Fibroblast of peridontal ligament (primary cell): ENCODE results near the gene NISCH.

ENCODE experiments used
- DNase-seq: peaks from one replicate; pipeline ENCODE4 v3.0.0-alpha.2; 2010; ENCODE audit errors: extremely low read depth

NISCH gene

DNA sequence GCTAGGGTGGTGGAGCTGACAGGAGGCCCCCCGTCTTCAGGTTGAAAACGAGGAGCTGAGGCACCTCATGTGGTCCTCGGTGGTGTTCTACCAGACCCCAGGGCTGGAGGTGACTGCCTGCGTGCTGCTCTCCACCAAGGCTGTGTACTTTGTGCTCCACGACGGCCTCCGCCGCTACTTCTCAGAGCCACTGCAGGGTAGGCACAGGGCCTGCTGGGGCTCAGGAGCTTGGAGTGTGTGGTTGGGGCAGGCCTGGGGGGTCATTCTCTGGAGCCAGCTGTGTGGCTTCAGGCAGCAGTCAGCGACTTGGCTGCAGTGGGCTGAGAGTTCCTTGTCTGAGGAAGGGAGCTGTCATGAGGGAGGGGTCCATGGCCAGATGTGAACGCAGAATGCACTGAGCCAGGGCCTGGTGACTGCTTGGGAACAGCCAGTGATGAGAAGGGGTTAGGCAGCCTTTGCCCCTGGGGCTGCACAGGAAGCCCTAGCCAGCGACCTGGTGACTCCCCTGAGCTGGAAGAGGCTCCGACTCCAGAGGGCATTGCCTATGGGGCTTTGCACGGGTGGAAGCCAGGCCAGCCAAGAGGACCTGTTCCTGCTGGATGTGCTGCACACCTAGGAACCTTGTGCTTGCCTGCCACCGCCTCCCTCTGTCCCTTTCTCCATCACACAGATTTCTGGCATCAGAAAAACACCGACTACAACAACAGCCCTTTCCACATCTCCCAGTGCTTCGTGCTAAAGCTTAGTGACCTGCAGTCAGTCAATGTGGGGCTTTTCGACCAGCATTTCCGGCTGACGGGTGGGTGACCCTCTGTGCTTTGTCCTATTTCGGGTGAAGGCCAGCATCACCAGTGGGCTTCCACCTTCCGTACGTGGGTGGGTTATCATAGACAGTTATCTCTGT lies 34.9 kb downstream of the NISCH start:
- no peak for DNase-seq

DNA sequence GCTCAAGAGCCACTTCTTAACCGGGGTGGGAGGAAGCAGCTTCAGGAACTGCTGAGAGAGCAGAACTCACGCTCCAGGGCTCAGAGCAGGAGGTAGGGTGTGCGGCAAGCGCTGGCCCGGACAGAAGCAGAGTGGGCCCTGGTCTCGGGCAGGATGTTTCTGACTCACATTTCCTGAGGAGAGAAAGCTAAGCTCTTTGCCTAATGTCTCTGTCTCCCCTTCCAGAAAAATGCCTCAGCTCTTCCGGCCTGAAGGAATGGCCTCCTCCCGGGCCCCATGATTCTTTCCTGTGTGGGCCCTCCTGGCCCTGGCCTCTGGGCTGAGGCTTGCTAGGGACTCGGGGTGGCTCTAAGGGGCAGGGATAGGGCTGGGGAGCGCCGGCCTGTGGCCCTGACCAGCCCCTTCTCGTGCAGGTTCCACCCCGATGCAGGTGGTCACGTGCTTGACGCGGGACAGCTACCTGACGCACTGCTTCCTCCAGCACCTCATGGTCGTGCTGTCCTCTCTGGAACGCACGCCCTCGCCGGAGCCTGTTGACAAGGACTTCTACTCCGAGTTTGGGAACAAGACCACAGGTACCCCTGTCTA lies 35.6 kb downstream of the NISCH start:
- DNase-seq: no peak

DNA sequence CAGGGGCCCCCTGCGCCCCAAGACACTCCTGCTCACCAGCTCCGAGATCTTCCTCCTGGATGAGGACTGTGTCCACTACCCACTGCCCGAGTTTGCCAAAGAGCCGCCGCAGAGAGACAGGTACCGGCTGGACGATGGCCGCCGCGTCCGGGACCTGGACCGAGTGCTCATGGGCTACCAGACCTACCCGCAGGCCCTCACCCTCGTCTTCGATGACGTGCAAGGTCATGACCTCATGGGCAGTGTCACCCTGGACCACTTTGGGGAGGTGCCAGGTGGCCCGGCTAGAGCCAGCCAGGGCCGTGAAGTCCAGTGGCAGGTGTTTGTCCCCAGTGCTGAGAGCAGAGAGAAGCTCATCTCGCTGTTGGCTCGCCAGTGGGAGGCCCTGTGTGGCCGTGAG lies 36.7 kb downstream of the NISCH start:
- DNase-seq: no peak

DNA sequence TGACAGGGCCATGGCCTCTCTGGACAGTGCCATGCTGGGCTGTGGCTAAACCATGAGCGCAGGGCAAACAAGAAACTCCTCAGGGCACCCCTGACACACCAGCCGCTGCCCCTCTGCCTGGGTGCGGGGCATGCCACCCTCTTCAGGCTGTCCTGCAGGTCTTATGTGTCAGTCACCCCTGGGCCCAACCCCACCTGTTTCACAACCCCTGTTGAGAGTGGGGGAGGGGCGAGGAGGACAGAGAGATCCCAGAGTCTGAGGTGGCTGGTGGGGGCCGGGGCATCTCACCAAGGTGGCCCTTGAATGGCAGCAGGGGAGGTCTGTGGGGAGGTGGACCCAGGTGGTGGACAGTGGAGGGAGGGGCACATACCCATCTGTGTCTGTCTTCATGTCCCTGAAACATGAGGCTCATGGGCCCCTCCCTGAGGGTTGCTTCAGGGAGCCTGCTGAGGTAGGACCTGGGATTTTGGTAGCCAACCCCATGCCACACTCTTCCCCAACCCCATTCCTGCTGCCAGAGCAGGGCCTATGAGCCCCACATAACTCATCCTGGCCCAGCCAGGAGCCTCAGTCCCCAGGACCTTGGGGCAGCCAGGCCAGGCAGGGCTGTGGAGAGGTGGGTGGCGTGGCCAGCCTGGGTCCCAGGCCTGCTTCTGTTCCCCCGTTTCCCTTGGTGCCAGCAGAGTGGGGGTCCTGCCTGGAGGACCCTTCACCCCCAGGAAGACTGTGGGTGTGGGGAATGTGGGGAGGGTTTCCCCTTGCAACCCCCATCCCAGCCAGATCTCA lies 38.0 kb downstream of the NISCH start:
- DNase-seq: no peak

DNA sequence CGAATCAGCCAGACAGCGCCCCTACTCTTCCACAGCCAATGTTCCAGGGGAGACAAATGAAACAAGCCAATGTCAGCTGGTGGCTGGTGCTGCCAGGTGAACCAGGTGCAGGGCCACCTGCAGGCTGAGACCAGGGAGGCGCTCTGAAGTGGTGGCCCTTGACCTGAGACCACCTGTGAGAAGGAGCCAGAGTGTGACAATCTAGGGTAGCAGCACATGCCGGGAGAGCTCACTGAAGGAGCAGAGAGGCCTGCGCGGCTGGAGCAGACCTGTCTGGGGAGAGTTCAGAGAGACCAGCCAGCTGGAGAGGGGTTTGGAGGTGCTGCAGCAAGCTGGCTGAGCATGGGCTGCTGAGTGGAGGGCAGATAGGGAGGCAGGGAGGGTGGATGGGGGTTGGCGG lies 39.0 kb downstream of the NISCH start:
- no peak for DNase-seq

DNA sequence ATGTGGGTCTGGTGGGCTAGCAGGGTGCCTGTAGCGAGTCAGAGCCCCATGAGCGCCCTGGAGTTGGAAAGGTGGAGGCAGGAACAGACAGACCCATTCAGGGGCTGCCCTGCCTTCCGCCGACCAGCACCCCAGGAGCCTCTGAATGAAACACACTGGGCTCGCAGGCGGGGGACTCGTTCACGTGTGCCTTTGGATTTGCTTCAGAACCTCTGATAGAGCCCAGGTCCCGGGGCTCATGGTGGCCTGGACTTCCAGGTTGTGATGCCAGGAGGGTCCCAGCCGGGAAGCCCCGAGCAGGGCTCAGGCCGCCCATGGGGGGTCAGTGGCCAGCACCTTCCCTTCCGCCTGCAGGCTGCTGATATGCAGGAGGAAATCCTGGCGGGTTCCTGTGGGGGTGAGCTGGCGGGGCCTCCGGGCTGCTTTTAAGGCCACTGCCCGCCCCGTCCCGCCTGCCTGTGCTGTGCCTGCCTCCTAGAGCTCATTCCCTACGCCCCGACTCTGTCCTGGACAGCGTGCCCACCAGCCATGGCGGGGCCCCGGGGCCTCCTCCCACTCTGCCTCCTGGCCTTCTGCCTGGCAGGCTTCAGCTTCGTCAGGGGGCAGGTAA lies 39.6 kb downstream of the NISCH start, which contains the start of gene STAB1:
TSS of gene STAB1 (plus strand) at position 453 of the 610 bp plus-strand sequence. CDS start at position 529, 76 bp downstream.
- DNase-seq: no peak

DNA sequence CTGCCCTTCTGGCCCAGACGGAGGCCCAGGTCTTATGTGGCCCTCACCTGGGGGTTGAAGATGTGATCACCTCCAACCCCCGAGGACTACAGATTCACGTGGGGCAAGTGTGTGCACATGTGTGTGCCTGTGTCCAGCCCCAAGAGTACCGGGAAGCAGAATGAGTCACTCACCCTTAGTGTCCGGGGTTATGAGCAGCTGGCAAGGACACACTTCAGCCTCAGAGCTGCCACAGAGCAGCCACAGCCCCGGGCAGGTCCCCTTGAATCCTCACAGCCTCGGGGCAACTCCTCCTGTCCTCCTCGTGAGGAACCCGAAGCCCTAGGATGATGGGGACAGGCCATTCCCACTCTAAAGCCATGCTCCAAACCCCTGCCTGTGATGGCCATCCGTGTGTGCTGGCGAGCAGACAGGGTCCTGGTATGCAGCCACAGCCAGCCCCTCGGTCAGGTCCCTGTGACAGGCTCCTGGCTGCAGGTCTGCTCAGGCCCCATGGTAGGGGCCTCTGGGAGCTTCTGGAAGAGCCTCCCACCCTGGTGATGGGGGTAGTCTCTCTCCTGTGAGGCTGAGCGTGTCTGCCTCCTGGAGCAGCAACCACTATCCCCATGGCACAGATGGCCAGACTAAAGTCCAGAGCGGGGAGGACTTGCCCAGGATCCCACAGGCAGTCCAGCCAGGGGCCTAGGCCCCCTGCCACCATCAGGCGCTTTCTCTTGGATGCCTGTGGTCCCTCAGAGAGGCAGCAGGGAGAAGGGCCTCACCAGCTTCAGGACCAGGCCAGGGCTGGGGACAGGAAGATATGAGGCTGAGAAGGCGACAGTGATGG lies 40.6 kb downstream of the NISCH start:
- peak; percentile 30 for DNase-seq

DNA sequence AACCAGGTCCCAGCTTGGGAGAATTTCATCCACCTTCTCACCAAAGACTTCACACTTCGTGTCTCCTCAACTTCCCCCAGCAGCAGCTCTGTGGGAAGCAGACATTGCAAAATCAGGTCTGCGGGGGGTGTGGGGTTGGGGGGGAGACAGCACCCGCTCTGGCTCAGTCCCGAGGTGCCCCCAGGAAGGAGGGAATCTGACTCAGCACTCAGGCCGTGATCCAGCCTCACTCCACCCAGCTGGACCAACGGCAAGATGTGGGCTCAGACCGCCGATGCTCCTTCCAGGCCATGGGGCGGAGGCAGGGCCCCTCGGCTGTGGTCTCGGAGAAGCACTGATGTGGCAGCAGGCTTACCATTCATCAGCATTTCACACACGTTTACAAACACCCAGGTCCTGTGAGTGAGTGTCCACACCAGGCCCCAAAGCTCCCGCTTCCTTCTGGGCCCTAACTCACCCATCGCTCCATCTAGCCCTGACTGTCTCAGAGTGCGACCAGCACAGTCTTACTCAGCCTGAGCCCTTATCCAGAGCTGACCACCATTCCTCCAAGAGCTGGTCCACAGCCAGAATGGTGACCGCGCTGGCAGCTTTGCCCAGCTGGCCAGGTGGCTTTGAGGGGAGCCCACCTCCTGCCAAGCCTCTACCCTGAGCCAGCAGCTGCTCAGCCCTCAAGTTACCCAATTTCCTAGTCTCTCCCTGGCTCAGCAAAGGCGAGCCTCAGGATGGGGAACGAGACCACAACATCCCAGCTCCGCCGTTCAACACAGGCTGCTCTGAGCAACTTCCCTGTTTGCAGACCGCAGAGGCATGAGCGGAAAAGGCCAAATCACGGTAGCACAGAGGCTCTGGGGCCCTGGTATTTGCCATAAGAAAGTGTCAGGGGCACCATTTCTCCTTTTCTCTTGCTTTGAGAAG lies 43.0 kb downstream of the NISCH start:
- peak; percentile 33 for DNase-seq

DNA sequence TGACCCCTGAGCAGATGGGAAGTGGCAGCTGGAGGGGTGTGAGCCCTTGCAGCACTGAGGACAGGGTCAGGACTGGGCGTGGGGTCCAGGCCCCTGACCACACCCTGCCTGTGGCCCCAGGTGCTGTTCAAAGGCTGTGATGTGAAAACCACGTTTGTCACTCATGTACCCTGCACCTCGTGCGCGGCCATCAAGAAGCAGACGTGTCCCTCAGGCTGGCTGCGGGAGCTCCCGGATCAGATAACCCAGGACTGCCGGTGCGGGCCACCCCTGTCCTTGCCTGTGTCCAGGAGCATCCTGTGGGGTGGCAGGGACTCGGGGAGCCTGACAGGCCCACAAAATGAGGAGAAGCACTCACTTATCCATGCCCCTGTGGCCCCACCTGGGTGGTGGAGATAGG lies 45.6 kb downstream of the NISCH start:
- DNase-seq: no peak

DNA sequence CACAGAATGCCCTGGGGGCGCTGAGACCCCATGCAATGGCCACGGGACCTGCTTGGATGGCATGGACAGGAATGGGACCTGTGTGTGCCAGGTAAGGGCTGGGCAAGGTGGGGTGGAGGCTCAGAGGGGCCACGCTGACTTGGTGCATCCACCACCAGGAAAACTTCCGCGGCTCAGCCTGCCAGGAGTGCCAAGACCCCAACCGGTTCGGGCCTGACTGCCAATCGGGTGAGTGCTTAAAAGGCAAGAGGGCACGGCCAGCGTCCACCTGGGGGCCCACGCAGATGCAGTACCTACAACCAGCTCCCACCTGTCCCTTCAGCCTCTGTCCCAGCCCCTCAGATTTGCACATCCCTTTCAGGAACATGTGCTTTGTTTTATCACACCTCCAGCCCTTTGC lies 46.6 kb downstream of the NISCH start:
- DNase-seq: no peak

DNA sequence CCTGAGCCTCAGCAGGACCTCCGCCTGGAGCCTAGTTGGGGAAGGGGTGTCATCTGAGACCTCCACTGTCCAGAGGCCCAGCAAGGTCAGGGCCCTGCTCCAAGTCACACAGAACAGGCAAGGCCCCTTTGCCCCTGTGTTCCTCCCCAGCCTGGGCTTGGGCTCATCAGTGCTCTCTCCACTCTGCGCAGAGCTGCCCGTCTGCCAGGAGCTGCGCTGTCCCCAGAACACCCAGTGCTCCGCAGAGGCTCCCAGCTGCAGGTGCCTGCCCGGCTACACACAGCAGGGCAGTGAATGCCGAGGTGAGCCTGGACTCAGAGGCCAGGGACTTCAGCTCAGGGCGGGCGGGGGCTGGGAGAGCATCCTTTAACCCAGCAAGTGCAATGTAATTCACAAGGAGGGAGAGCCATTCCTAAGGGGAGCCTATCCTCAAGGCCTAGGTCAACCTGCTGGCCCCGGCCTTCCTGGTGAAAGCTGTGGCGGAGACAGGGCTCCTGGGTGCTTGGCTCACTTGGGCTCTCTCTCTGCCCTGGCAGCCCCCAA lies 47.5 kb downstream of the NISCH start:
- DNase-seq: no peak

DNA sequence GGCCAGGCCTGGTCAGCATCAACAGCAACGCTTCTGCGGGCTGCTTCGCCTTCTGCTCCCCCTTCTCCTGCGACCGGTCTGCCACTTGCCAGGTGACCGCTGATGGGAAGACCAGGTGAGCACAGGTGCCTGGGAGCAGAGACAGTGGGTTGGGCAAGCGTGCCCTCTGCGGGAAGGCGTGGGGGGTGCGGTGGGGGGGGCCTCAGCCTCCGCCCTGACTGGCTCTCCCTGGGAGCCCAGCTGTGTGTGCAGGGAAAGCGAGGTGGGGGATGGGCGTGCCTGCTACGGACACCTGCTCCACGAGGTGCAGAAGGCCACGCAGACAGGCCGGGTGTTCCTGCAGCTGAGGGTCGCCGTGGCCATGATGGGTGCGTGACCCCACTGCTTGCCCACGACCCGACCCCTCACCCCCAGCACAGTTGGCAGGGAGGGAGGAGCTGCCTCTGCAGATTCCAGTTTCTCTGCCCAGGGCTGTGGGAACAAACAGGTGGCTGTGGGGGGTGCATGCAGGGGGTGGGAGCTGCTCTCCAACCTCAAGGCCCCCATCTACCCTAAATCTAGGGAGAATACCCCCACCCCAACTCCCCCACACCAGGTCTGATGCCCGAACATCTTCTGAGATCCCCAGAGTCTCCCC lies 48.5 kb downstream of the NISCH start:
- no peak for DNase-seq

DNA sequence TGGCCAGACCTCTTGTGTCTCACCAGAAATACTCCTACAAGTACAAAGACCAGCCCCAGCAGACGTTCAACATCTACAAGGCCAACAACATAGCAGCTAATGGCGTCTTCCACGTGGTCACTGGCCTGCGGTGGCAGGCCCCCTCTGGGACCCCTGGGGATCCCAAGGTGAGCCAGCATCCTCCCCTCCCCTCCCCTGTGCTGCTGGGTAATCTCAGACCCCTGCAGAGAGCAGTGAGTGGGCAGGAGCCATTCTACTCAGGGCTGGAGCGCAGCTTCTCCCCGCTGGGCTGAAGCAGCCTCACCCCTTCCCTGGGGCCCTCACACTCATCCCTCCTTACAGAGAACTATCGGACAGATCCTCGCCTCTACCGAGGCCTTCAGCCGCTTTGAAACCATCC lies 49.6 kb downstream of the NISCH start:
- no peak for DNase-seq

DNA sequence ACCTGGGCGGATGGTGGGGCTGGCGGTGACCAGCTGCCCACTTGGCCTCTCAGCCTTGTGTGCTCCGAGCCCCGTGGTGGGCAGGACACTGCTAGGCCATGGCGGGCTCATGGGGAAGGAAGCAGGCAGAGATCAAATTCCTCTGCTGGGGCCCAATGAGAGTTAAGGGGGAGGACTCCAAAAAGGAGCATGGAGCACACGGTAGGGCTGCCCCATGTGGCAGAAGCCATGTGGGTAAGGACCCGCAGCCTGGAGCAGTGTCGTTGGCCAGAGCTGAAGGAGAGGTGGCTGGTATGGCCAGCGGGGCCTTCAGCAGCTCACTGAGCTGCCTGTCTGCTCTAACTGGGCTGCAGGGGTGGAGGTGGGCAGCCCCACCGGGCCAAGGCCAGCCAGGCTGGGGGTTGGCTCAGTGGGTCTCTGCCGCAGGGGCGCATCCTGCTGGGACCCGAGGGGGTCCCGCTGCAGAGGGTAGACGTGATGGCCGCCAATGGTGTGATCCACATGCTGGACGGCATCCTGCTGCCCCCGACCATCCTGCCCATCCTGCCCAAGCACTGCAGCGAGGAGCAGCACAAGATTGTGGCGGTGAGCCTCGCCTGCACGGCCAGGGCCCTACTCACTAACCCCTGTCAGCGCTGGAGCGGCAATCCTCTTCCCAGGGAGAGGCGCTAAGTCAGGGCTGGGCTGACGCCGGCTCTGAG lies 51.0 kb downstream of the NISCH start:
- no peak for DNase-seq

DNA sequence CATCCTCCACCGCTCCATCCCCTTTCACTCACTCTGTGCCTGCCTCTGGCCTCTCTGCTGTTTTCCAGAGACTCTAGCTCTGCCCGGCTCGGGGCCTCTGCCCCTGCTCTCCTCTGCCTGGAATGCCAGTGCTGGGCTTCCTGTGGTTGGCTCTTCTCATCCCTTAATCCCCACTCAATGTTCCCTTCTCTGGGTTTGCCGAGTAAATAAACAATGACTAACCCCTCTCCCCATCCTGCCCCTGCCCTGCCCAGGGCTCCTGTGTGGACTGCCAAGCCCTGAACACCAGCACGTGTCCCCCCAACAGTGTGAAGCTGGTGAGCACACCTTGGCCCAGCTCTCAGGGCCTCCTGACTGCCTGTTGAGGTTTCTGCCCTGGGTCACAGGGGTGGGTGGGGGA lies 52.0 kb downstream of the NISCH start:
- peak; percentile 49 for DNase-seq

DNA sequence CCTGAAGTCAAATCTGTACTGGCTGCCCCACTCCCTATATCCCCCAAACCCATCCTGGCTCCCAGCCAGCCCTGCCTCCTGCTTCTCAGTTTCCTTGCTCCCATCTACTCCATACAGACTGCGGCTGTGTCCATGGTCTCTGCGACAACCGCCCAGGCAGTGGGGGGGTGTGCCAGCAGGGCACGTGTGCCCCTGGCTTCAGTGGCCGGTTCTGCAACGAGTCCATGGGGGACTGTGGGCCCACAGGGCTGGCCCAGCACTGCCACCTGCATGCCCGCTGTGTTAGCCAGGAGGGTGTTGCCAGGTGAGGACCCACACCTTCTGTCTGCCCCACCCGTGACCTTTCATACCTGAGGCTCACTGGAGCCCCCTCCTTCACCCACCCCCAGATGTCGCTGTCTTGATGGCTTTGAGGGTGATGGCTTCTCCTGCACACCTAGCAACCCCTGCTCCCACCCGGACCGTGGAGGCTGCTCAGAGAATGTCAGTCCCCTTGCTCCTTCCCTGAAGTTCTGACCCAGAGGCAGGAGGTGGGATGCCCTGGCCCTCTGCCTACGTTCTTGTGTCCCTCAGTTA lies 54.4 kb downstream of the NISCH start:
- DNase-seq: no peak

DNA sequence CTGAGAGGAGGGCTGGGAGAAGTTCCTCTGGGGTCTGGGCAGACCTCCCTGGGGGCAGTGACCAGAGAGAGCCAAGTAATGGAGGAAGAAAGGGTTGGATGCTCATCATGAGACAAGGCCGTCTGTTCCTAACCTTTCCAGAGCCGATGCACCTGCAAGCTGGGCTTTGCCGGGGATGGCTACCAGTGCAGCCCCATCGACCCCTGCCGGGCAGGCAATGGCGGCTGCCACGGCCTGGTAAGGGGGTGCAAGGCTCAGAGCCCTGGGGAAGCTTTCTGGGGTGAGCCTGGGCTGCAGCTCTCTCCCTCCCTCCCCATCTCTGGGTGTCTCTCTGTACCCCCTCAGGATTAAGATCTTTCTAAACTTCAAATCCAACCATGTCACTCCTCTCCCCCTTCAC lies 56.1 kb downstream of the NISCH start:
- DNase-seq: no peak

DNA sequence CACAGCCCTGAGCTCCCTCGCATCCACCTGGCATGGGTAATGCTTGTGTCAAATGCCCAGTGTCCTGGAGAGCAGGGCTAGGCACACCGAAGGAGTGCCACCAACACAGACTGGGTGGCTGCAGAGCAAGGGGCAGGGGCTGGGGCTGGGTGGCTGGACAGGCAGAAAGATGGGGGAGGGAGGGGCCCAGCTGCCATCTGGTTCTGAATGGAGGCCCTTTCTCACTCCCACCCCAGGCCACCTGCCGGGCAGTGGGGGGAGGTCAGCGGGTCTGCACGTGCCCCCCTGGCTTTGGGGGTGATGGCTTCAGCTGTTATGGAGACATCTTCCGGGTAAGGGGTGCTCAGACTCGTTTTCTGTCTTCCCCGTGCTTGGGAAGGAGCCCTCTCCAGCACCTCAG lies 56.7 kb downstream of the NISCH start:
- DNase-seq: no peak
